ENCODE measurements around the gene TNS2. TPM values are rescaled to one million over a fixed set of nuclear protein-coding genes. Genes with fewer than 3 reads are reported as not detected.

TNS2 gene
- total and polyA plus RNA-seq, 9 of the 15 experiments (the other 6 are each of a cell fraction or from before 2014, with no cell fraction given): 0.28 to 3.1 (median 1.2) TPM; not detected in 1

GRCh38 chr12:53005986-53006809 lies 43.7 kb upstream of the TNS2 start, which contains the start of gene EIF4B:
TSS of gene EIF4B (plus strand) at chr12:53006456. CDS start at chr12:53006484, 28 bp downstream.
- ATAC-seq (peak; percentile 94), FAIRE-seq (peak; percentile 91), DNase-seq (ENCODE audit: extremely low read depth in 1 of 4, low spot score in 3 of 4) (peak; percentile 91 to 100 (median 93))
- H2AFZ ChIP-seq (ENCODE audit: low read depth, low read length): peak within 1 kb of the TSS; percentile 80
- WGBS (ENCODE audit: insufficient coverage, low coverage, missing lambda C conversion rate): 1% methylated on average over 49 of the region's 64 CpGs
- H3K9me1 ChIP-seq (ENCODE audit: control insufficient read depth, insufficient read depth, low read length): no peaks in the 10 kb centered on the region
- in situ Hi-C loops (cut with MboI): no loop called here
- peak within 1 kb of the TSS; percentile 97 for H3K27ac ChIP-seq (ENCODE audit: extremely low read depth, low read depth, low read length)
- H3K9me3 ChIP-seq (replicated peaks; ENCODE audit: control insufficient read depth, insufficient read depth, low read depth, low read length): no peaks in the 10 kb centered on the region
- ChIA-PET POLR2A (interaction anchor here (0.6 to 2.6 kb wide), 16 partner anchors 9 to 1120 kb away, joined by 3 to 16 read pairs (median 4); no protein-coding TSS in a partner anchor), CTCF (ENCODE audit: low intra/inter-chr PET ratio) (no interaction called here)
- H3K79me2 ChIP-seq (ENCODE audit: control insufficient read depth, insufficient read depth, low read length): peaks cover 63% of the 10 kb centered on the region
- H4K20me1 ChIP-seq (replicated peaks; ENCODE audit: control insufficient read depth, insufficient read depth, low read length): peaks cover 33% of the 10 kb centered on the region; the same call in 1 of the 2 replicates
- H3K36me3 ChIP-seq (ENCODE audit: control insufficient read depth, insufficient read depth, low read length): peaks cover 39% of the 10 kb centered on the region
- no TSS peak for BruUV-seq (replicated peaks)
- peaks cover 8 to 30% of the 10 kb centered on the region in 2 experiments; a peak in 3 of 5 replicates for H3K4me1 ChIP-seq (replicated peaks in 1 of 2; ENCODE audit: control insufficient read depth in 2 of 2, insufficient read depth in 2 of 2, low read length in 2 of 2)
- peak within 1 kb of the TSS; percentile 96 to 98 for H3K9ac ChIP-seq (ENCODE audit: insufficient read depth in 1 of 2, low read depth in 2 of 2, low read length in 2 of 2)
- H3K4me2 ChIP-seq (ENCODE audit: insufficient read depth, low read length): peak within 1 kb of the TSS; percentile 96
- H3K4me3 ChIP-seq: peak within 1 kb of the TSS; percentile 76
- H3K27me3 ChIP-seq (ENCODE audit: control insufficient read depth in 2 of 2, insufficient read depth in 2 of 2, low read length in 2 of 2): no peaks in the 10 kb centered on the region
- intact Hi-C loops (cut with micrococcal nuclease): loop anchor here (2.0 to 5.0 kb wide), 2 partner anchors 41 to 55 kb away; no protein-coding TSS in a partner anchor
- TF ChIP-seq POLR2AphosphoS2 (IDR thresholded peaks at IDR 0.05; ENCODE audit: low read length) (peak; percentile 80; the same call in 1 of the 2 replicates), PHB (CRISPR knock-in tag; IDR thresholded peaks at IDR 0.05) (no peak), MTF1 (CRISPR knock-in tag; IDR thresholded peaks at IDR 0.05; ENCODE audit: borderline replicate concordance) (no peak), KLF13 (tag; IDR thresholded peaks at IDR 0.05; ENCODE audit: borderline replicate concordance, low read depth) (peak; percentile 50; the same call in 1 of the 2 replicates), HINFP (tag; conservative IDR thresholded peaks at IDR 0.05; ENCODE audit: low read depth) (no peak), GTF2E2 (tag; IDR thresholded peaks at IDR 0.05) (peak; percentile 95; the same call in 1 of the 2 replicates), KAT7 (CRISPR knock-in tag; IDR thresholded peaks at IDR 0.05; ENCODE audit: borderline replicate concordance) (peak; percentile 20; the same call in 1 of the 2 replicates), CAMTA2 (CRISPR knock-in tag; conservative IDR thresholded peaks at IDR 0.05) (no peak), RBM15 (IDR thresholded peaks at IDR 0.05; ENCODE audit: insufficient read depth, low read length) (no peak), SMARCE1 (IDR thresholded peaks at IDR 0.05) (peak; percentile 15; the same call in 1 of the 2 replicates), ATF1 (CRISPR knock-in tag; IDR thresholded peaks at IDR 0.05) (peak; percentile 57; the same call in 1 of the 2 replicates), ATF1 (tag; IDR thresholded peaks at IDR 0.05) (peak; percentile 93), SIN3A (IDR thresholded peaks at IDR 0.05; ENCODE audit: borderline replicate concordance in 2 of 2, control insufficient read depth in 1 of 2, low read depth in 2 of 2, low read length in 2 of 2) (no peak; a peak in 1 of 4 replicates), ARID1B (IDR thresholded peaks at IDR 0.05) (peak; percentile 5; the same call in 1 of the 2 replicates), ZNF644 (tag; IDR thresholded peaks at IDR 0.05; ENCODE audit: low read depth) (no peak), TSHZ1 (CRISPR knock-in tag; IDR thresholded peaks at IDR 0.05) (no peak)
